ENCODE results near the gene HPSE2.
"Not testable (repeated sequence)": the region's sequence is repeated elsewhere in the genome, so short reads cannot be mapped to it uniquely, and the experiment has no call there.

The HPSE2 gene

DNA sequence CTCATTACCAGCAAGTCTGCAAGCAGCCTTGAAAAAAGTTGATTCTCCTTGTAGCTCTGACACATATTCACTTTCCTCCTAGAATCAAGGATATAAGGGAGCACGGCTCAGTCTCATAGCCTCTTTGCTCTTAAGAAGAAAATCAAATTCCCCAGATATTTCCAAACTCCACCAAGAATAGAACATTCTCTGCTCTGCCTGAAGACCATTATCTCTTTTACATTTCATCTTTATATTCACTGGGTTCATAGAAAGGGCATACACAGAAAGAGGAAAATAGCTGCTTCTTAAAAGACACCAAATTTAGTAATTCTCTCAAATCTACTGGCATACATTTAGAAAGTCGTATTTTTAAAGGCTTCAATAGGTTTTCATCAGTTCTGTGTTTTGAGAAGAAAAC lies 92.0 kb downstream of the HPSE2 start:
- DNase-seq = no peak

DNA sequence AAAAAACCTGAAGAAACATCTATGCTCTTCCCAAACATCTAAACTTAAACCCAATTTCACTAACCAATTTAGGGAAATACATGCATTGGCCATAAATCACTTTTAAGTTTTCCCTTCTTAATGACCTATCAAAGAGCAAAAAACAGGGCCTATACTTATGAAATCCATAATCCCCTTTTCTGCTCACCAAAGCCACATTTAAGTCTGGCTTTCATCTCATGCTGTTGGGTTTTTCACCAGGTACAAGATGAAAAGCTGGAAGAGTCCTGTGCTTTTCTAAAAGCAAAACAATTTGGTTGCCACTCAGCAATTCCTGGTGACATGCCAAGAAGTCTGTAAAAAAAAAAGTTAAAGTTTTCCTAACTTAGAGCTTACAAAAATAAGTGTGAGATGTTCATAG lies 92.6 kb downstream of the HPSE2 start:
- DNase-seq = no peak

DNA sequence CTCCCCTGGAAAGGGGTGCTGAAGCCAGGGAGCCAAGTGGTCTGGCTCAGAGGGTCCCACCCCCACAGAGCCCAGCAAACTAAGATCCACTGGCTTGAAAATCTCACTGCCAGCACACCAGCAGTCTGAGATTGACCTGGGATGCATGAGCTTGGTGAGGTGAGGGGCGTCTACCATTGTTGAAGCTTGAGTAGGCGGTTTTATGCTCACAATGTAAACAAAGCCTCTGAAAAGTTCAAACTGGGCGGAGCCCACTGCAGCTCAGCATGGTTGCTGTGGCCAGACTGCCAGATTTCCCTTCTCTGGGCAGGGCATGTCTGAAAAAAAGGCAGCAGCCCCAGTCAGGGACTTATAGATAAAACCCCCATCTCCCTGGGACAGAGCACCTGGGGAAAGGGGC lies 102.8 kb downstream of the HPSE2 start:
- DNase-seq = not testable (repeated sequence)

DNA sequence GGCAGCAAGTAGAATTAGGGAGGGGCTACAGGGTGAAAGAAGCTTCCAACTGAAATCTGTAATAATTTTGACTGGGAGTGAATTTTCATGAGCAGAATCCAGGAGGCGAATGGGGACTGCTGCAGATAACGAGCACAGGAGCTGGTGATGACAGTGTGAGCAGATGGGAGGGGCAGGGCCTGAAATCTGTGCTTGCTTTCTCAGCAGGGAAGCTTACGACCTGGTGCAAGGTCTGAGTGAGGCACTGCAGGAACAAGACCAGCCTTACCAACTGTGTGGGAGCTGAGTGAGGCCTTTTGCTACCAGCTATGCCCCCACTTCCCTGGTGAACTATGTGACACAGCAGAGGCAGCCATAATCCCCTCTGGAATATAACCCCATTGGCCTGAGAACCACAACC lies 109.8 kb downstream of the HPSE2 start:
- no peak for DNase-seq

DNA sequence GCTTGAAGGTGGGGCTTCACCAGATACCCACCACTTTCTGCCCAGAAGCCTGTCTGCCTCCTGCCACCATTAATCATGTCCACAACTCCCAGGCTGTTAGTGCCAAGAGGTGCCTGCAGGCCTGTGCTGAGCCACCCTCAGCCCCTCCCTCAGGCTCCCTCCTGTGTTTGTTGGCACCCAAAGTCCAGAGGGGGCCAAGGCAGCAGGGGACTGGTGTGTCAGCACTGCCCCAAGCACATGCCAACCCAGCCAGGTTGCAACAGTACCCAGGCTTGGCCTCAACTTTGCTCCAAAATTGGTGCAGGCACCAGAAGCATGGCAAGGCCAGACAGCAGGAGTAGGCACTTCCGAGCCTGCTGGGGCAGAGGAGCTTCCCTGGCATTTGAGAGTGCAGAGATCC lies 111.3 kb downstream of the HPSE2 start:
- no peak for DNase-seq

DNA sequence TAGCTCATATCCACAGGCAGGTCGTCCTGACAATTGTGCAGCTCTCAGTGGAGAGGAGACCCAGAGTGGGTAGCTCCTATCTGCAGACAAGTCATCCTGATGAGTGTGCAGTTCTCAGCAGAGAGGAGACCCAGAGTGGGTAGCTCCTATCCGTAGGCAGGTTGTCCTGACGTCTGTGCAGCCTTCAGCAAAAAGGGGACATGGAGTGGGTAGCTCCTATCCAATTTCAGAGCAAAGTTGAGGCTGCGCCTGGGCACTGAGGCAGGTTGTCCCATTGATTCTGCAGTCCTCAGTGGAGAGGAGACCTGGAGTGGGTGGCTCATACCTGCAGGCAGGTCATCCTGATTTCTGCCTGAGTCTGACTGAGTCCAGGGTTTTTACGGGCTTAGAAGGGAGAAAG lies 111.8 kb downstream of the HPSE2 start:
- DNase-seq = no peak

DNA sequence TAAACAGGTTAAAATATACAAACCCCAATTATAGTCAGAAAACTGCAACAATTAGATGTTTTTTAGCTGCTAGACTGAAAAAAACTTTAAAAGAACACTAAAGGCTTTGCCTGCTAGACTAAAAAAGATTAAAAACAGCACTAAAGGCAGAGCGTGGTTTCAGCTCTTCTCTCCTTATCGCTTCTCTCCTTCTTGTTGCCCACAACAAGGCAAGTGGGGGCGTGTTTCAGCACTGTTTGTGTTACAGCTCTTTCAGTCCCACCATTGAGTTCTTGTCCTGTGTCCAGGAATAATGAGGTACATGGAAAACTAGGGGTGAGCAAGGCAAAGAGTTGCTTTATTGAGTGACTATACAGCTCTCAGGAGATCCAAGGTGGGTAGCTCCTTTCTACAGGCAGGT lies 112.3 kb downstream of the HPSE2 start:
- DNase-seq = no peak

DNA sequence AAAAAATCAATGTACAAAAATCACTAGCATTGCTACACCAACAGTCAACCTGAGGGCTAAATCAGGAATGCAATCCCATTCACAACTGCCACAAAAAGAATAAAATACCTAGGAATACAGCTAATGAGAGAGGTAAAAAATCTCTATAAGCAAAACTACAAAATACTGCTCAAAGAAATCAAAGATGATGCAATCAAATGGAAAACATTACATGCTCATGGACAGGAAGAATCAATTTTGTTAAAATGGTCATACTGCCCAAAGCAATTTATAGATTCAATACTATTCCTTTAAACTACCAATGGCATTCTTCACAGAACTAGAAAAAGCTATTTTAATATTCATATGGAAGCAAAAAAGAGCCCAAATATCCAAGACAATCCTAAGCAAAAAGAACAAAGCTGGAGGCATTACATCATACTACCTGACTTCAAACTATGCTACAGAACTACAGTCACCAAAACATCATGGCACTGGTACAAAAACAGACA lies 116.3 kb downstream of the HPSE2 start:
- DNase-seq = no peak

DNA sequence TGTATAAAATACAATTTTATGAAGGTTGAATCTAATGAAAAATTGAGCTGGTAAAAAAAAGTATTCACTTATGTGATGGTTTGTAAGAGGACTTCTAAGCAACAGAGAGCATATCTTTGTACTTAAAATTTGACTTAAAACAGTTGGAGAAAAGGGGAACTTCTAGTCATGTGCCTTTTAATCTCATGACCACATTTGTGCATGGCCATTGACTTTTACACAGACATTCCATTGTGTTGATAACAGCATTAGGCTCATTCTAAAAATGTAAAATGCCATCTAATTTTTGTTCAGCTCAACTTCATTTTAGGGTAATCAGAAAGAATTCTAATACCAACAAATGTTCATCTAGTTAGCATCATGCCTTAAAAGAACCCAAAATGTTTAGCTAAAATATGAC lies 119.9 kb downstream of the HPSE2 start:
- peak; percentile 11 for DNase-seq

DNA sequence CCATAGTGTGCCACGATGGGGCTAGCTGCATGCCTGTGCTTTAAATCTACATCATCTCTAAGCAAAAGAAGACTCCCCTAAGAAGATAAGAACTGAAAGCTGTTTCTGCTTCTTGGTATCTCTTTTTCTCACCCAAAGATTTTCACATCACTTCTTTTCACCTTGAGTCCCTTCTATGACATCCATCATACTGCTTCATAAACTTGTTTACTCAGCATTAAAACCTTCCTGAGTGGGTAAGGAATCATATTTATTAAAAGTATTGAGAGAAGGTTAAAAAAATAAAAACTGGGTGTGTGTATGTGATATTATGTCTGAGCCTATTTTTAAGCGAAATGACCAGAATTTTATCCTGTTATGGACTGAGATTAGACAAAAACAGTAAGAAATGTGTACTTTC lies 150.3 kb downstream of the HPSE2 start:
- no peak for DNase-seq

DNA sequence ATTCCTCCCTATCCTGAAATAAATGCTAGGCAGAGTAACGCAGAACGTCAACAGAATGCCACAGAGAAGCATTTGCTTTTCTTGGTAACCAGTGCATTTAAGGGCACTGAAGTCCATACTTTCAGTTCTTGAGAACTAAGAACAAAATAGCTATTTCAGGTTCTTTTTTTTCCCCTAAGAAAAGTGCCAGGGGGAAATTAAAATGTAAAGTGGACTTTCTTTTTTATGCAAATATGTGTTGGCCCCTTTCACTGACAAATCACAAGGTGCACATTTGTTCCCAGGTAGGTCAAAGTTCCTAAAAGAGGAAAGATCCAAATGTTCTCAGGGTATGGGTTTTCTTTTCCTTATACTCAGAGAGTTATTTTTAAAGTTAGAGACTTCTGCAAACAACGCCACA lies 151.5 kb downstream of the HPSE2 start:
- no peak for DNase-seq

DNA sequence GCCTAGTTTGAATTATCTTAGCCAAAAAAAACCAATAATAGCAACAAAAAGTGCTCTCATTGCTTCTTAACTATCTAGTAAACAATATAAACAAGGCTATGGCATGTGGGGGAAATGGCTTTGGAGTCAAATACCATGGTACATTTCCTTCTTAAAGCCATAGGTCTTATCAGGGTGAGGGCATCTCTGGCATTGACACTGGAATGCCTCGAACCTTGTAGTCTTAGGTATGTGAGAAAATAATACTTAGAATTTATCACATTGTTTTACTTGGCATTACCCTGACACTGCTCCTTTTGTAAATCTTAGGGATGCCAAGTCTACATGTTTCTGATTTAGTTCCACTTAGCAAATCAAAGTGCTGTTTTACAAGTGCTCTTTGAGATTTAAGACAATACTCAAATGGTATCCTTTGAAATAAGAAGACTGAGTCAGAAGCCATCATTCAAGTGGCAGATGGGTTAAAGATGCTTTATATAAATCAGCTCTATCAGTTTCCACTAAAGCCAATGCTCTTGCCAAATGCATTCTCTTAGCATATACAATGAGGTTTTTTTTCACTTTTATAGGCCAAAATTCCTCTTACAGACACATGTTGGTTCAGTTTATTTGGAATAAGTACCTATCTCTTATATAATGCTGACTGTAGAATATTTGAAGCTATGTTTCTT lies 155.2 kb downstream of the HPSE2 start:
- DNase-seq = no peak

DNA sequence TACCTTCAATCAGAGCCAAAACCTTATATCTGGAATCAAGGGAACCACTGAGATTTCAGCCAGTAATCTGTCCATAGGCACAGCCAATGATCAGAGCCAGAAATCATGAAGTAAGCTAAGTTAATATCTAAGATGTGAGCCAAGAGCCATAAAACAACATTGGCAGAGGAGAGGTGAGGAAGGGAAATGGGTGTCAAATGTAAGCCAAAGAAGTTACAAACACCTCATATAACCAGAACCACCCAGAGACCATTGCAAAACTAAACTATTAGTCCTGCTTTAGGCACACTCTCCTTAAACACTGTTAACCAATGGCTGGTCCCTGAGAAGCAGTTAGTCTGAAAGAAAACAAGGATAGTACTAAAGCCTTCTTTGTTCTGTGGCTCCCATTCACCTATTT lies 173.1 kb downstream of the HPSE2 start:
- DNase-seq = no peak

DNA sequence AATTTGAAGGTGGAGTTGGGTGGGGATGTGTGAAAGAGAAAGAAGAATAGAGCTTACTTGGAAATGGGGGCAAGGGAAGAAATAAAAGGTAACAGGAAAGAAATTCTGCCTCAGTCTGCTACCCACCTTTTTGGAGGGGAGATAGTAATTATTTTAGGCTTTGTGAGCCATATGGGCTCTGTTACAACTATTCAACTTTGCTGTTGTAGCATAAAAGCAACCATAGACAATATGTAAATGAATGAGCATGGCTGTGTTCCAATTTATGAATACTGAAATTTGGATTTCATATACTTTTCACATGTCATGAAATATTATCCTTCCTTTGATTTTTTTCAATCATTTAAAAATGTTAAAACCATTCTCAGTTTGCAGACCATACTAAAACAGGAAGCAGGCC lies 176.9 kb downstream of the HPSE2 start:
- DNase-seq = no peak

DNA sequence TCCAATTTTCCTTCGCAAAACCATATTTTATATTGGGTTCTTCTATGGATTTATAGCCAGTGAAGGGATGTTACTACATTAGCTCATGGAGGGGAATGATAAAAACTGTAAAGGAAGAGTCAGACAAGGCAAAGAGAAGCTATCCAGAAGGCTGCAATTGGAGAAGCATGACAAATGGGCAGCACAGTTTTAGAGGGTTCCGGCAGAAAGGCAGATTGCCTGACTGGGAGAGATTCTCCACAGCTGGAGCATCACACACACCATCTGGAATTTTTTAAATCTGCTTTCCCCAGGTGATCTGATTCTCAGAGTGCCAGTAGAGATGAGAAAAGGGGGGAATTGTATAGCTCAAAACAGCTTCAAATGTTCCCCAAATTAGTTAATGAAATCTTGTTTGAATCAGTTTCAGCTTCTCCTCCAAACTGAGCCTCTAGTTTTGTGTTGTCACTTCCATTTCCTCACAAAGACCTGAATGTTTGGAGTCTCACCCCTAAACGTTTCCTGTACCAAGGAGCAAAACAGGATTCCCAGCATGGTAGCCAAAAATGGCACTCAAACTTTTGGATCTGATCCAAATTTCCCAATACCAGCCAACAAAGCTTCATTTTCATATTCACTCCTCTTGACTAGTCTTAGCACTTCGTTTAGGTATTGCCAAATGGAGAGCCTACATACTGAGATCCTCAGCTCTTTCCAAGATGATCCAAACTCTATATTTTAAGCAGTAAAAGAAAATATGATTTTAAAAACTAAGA lies 177.5 kb downstream of the HPSE2 start:
- DNase-seq = peak; percentile 34

DNA sequence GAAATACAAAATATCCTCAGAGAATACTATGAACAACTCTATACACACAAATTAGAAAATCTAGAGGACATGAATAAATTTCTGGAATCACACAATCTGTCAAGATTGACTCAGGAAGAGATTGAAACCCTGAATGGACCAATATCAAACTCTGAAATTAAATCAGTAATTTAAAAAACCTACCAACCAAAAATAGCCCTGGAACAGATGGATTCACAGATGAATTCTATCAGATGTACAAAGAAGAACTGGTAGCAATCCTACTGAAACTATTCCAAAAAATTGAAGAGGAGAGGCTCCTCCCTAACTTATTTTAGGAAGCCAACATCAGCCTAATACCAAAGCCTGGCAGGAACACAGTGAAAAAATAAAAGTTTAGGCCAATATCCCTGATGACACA lies 190.0 kb downstream of the HPSE2 start:
- DNase-seq = no peak

DNA sequence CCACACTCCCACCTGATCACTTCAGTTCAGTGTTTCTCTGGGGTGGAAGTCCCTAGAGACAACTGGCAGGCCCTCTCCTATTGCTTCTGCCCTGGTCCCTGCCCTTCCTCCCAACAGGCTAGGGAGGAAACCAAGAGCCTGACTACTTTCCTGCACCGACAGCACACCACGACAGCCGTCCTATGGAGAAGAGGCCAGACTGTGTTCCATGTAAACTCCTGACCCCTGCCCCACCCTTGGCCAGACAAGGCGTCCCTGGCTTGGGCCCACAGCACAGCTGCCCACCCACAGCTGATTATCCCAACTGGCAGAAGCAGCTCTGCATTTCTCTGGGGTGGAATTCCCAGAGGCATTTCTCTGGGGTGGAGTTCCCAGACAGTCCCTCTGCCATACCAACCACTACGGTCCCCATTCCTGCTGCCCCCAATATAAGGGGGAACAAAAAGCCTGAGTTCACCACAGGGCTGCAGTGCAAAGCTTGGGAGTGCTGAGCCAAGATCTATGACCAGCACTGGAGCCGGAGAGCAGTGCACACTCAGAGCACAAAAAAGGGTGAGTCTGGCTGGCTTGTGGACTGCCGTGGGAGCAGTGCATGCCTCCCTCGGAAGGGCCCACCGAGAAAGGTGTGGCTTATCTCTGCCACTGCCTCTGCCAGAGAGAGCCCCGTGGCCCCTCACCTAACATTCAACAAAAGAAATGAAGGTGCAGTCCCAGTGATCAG lies 193.4 kb downstream of the HPSE2 start:
- no peak for DNase-seq

DNA sequence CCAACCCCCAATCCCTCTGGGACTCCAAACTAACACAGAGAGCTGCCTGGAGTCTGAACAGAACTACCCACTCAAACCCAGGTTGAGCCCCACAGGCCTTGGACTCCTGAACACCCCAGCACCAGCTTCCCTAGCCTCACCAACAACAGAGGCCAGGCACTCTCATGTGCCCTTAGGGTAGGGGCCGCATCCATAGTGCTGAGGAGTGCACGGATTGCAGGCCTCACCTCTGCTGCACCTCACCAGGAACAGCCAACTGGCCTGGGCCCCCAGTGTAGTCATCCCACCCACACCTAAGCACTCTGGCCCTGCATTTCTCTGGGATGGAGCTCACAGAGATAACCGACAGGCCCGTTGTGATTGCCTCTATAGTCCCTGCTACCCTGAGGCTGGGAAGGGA lies 194.2 kb downstream of the HPSE2 start:
- DNase-seq = no peak

DNA sequence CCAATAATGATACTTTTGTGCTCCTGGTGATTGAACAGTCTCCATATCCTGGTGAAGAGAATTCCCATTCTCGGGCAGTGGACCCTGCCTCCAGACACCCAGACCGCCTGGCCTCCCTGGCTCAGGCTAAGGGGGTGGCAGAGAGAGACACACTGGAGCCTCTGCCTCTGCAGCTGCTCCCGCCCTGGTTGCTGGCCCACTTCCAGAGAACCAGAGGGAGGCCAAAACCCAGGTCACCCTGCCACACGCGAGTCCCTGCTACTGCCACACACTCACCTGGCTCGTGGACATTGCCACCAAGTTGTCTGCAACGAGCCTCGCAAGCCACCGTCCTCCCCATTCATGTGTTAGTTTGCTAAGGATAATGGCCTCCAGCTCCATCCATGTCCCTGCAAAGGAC lies 221.8 kb downstream of the HPSE2 start:
- DNase-seq = no peak

DNA sequence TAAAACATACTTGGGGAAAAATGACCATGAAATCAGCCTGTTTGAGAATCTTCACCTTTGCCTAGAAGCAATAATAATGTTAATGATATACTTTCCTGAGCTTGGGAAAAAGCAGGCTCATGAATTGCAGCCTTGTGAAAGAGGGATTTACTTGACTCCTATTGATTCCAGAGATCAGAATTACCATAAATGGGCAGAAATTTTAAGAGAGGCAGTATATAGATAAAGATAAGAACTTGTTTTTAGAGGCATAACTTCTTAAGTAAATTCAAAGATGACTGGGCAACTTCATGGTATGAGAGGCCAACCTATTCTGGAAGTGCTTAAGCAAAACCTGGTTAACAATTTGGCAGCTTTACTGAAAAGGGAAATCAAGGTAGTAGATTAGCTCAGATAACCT lies 225.4 kb downstream of the HPSE2 start:
- no peak for DNase-seq

DNA sequence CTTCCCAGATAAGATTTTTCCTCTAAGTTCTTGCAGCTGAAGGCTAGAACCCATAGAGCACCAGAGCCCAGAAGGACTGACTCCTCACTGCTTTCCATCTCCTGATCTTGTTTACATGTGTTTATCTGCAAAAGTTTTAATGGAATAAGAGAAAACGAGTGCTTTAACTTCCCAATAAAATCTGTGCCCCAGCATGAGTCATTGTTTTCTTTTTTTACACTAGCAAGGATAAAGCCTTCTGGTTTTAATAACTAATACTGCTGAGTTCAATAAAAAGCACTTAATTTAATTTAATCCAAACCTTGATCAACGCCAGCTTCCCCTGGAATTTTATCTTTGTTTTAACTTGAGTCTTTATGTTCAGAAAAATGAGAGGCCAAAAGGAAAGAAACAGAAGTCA lies 227.6 kb downstream of the HPSE2 start:
- DNase-seq = peak; percentile 48

DNA sequence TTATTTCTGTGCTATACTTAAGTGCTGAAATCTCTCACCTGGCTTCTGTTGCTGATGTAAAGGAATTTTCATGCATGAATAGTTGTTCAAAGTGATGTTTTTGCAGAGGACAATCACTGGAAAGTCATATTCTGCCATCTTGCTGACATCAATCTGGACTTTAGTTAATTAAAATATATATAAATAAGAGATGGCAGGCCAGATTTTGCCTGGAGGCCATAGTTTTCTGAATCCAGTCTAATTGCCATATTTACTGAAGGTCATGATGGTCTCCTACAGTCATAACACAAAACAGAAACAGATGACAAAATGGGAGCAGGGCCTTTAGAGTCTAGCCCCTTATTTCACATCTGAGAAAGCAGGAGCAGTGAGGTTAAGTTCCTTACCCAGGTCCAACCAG lies 228.2 kb downstream of the HPSE2 start:
- DNase-seq = no peak

DNA sequence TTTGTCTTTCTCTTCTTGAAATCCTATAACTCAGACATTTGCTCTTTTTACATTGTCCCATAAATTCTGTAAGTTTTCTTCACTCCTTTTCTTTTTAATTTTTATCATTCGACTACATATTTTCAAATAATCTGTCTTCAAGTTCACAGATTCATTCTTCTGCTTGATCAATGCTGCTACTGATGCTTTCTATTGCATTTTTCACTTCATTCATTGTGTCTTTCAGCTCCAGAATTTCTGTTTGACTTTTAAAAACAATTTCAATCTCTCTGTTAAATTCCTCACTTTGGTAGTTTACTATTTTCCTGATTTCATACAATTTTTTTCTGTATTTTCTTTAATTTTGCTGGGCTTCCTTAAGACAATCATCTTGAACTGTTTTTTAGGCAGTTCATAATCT lies 230.4 kb downstream of the HPSE2 start:
- no peak for DNase-seq

DNA sequence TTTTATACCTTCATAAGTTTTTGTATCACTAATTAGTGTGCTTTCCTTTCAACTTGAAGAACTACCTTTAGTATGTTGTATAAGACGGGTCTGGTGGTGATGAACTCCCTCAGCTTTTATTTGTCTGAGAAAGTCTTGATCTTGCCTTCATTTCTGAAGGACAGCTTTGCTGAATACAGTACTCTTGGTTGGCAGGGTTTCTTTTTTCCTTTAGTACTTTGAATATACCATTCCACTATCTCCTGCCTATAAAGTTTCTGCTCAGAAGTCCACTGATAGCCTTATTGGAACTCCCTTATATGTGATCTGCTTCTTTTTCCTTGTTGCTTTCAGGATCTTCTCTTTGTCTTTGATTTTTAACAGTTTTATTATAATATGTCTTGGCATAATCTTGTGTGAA lies 230.9 kb downstream of the HPSE2 start:
- no peak for DNase-seq
